Stimulated activated CD4-positive, alpha-beta T cell treated with anti-CD3 and anti-CD28 coated beads, TNF-alpha, amount 100 ng/mL, for 48 hours (primary cell): Measurements from ENCODE around the gene CRABP2.

ENCODE experiments used
- DNase-seq, 3 donors: peaks; one replicate each; pipeline ENCODE4 v3.0.0-alpha.2; 2020; ENCODE audit warnings: low read depth in 3 of 3

Gene CRABP2

DNA sequence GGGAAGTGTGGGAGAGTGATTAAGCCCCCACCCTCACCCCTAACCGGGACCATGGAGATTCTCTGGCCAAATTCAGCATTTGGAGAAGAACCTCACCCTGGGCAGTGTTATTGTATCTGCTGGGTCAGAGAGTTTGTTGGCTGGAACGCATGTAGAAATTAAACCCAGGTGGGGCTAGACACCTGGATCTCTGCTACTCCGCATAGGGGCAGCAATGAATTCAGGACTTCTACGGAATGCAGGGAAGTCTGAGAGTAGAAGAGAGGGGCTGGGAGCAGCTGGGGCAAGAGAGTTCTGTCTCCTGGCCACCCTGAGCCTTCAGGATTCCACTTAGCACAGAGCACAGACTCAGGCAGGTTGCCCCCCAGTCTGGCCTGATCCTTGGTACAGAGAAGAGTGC, 3.6 kb upstream of the CRABP2 start:
- no peak for DNase-seq

DNA sequence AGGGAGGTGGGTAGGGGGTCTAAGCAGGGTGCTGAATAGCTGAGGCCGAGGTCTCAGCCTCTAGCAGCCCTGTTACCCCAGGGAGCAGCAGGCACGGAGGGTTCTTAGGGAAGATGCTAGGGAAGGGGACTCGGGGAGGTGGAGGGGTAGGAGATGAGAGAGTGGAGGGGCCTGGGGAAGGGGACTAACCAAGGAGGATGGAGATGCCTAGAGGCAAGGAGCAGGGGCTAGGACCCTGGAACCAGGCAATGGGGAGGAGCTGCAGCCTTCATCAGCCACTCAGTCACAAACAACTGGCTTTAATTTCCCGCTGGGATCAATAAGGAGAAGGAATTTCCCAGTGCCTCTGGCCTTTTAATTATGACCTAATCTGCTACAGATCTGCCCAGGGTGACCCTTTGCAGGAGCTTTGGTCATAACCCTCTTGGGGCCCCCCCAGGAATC, 2.9 kb upstream of the CRABP2 start:
- no peak for DNase-seq

DNA sequence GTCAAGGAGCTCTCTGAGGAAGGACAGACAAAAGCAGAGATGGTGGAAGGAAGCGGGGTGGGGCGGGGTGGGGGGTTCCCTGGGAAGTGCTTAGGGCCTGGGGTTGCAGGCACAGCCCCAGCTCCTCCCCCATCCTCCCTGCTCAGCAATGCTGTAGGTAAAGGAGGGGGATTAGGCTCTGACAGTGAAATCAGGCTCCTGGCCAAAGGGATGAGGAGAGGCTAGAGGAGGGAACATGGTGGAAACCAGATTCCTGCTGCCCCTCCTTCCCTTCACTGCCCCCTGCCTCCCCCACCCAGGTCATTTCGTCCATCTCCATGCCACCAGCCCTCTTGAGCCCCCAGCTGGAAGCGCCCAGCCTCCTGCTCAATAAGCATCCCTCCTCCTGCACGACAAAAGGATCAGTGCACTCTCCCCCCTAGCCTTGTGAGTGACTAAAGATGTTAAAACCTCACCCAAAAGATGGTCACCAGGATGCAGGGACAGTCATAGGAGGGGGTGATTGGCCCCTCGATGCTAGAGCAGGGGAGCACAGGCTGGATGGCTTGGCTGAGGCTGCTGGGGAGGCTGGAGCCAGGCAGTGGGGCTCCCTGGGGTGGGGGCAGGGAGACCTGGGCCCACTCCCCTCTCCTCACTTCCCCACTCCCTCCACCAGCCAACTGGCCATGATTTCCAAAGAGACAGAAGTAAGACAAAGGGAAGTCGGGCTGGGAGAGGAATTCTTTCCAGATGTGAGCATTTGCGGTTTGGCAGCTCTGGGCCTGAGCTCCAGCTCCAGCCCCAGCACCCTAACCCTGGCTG, 2.2 kb upstream of the CRABP2 start:
- no peak for DNase-seq

DNA sequence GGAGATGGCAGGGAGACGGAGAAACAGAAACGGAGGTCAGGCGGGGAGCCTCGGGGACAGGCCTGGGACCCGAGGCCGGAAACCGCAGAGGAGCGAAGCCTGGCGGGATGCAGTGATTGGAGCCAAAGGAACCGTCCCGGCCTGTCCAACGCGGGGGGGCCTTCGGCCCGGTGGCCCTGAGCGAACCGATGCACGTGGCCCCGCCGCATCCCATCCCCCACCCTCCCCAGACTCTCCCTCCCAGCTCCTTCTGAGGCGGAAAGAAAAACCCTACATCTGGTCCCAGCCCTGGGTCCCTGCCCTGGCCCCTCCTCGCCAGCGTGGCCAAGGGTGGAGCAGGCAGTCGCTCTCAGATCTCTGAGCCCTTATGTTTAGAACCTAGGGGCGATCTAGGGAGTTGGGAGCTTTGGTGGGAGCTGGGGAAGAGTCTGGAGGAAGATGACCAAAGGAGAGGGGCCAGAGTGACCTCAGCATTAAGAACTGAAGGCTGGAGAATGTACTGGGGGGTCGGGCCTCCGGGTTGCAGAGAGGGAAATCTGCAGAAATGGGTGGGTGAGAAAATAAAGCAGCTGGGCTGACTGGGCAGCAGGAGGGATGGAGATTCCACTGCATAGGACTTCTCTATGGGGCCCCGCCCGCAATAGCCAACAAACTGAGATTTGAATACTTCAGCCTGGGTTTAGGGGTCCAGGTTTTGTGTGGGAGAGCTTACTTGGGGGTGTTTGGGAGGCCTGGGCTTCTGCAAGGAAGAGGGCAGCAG, 1.5 kb upstream of the CRABP2 start:
- DNase-seq: no peak

DNA sequence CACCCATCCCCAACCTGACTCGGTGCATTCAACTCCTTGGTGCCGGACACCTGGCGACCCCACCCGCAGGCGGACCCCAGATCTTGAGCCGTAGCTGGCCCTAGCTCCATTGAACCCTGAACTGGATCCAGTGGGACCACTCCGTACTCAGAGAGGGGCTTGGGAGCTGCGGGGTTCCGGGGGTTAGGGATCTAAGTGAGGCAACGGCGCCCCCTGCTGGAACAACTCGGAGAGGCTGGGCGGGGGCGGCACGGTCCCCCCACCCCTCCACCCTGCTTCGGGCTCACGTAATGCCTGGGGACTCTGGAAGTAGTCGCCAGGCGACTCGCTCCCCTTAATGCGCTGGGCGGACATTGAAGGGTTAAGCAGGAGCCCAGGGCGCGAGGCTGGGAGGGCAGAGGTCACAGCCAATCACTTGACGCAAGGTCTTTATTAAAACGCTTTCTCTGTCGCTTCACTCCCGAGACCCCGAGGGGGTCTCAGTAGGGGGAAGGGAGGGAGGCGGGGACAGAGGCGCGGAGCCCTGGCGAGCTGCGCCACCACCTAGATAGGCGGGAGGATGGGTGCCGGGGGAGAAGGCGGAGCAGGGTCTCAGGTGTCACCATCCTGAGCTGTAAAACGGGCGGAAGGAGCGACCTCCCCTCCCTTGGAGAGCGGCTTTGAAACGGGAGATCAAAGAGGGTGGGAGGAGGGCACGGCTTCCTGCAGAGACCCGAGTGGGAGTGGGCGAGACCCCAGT, 704 bp upstream of the CRABP2 start:
- DNase-seq: peak; percentile 54 to 80 (median 56)

DNA sequence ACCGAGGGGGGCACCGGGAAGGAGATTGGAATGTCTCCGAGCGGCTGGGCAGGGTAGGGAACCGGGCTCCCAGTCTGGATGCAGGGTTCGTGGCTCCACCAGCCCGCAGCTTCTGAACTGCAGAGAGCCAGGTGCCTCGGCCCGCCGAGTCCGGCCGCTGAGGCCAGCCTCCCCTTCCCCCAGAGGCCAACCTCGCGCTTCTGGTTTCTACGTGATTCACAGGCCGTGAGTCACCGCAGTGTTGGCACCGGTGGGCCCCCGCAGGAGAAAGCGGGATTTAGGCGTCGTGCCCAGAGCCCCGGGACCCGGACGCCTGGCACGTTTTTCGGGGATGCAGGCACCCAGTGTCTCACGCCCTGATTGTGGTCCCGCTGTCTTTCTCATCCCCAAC, 458 bp downstream of the CRABP2 start:
- peak in 1 of 3 donors; percentile 46 for DNase-seq

DNA sequence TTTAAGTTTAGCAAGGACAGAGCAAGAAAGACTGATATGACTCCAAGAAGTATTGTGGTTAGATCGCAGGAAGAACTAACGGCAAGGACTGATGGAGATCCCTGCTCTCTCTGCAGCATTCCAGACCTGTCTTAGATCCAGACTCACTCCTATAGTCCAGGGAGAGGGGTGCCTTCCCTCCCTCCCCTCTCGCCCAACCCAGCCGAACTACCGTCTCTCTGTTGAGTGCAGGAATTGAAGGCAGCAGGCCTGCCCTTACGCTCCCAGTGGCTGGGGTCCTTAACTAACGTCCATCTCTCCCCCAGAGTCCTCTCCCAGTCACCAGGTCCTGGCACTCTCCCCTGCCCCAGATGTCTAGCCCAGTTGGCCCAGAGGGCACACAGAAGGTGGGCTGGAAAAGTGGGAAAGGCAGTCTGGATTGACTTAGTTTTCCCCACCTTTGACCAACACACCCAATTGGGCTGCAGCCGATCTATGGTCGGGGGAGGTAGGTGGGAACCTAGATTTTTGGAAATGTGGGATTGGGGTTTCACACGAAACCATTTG, 1.1 kb downstream of the CRABP2 start:
- DNase-seq: no peak

DNA sequence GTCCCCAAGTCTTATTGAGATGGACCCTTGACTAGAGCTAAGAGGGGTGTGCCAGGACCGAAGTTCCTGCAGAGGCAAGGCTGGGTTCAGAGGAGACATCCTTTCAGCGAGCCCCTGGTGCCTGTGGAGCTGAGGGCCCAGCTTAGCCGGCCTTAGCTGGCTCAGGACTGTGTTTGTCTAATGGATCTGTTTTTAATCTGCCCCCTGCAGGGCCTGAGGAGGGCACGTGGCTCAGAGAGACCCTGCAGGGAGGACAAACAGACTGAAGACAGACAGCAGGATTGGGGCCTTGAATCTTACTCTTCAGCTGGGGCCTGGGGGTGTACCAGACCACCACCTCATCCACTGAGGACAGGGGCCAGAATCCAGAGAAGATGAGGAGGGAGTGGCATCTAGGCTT, 1.6 kb downstream of the CRABP2 start:
- no peak for DNase-seq

DNA sequence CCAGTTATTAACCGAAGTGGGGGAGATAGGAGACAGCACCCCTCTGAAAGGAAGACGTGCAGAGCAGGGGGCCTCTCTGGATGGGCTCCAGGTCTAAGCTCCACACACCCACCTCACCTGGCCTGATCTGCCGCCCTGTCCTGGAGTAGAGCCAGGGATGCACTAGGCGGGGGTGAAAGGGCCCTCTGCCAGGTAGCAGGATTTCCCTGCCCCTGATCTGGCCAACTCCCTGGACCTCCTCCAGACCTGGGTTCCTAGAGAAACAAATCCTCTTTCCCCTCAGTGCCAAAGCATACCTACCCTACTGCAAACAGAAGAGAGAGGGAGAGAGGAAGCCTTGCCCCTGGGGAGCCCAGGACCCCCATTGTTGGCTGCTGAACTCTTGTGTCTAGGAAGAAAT, 2.0 kb downstream of the CRABP2 start:
- no peak for DNase-seq

DNA sequence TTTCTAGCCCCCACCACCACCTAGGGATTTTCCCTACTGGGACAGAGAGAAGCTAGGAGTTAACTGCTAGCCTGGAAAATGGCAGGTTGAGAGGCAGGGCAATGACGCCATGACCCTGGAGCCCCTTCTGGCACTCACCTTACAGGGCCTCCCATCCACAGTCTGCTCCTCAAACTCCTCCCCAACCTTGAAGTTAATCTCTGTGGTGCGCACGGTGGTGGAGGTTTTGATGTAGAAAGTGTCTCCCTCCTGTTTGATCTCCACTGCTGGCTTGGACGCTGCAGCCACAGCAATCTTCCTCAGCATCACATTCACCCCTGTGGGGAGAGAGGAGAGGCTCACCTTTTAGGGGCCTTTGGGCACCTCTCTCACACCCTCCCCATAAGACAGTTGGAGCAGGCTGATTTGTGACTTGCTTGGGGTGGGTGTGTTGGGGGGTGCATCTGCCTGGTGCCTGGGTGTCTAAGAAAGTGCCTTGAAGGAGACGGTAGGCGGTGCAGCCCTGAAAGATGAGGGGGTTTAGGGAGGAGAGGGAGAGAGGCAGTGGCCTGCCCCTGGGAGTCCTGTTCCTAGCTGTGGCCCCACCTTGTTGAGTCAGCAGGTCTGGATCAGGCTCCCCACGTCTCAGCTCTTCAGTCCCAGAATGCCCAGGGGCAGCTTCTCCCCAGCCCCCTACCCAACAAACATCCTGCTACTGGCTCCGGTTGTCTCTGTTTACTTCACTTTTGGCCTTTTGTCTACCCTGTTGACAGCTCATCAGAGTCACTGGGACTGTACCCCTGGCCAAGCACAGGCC, 4.4 kb downstream of the CRABP2 start:
- DNase-seq: no peak

DNA sequence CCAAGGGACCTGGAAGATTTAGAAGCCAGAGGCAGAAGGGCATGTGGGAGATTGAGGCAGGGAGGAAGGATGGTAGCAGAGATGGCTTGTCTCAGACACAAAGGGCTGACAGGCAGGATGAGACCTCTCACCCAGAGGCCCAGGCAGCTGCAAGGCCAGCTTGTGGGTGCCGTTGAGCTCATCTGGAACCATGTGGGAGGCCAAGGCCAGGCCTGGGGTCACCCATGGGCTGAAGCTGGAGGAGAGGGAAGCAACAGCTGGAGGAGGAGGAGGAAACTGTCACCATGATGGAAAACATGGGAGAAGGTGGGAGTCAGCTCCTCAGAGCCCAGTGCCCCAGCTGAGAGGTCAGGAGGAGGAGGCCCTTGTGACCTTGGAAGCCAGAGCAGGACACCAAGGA, 6.4 kb downstream of the CRABP2 start:
- DNase-seq: no peak

DNA sequence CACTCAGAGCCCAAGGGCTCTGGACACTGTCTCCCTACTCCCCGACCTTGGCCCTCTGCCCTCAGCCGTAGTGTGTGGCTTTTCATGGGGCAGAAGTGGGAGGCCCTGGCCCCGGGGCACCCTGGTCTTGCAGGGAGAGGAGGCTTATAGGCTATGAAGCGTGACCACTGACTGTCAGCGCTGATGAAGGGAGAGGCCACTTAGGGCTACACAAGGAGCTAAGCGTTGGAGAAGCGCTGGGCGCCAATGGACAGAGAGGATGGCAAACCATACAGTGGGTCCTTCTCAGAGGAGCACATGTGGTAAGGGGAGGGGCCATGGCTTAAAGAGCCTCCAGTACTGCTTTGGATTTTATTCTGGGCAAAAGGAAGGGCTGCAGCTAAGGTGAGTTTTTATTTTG, 7.9 kb downstream of the CRABP2 start:
- DNase-seq: no peak

DNA sequence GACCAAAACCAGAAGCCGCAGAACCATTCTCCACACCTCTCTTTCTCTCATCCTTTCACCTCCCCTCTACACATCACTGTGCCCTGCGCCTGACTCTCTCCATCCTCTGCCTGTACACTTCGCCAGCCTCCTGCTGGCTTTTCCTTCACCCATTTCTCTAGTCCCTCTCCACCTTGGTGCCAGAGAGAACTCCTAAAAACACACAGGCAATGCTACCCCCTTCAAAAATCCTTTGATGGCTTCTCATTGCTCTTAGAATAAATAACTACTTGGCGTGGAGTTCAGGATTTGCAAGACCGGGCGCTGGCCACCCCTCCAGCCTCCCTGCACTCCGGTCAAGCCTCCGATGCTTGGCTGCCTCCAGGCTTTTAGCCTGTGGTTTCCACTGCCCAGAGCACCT, 8.6 kb downstream of the CRABP2 start:
- DNase-seq: no peak

DNA sequence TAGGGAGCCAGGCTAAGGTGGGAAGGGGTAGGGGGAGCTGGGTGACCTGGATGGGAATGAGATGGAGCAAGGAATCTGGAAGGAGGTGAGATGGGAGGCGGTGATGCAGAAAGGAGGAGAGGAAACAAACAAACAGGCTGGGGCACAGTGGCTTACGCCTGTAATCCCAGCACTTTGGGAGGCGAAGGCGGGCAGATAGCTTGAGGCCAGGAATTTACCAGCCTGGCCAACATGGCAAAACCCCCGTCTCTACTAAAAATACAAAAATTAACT, 10.8 kb downstream of the CRABP2 start:
- DNase-seq: no peak

DNA sequence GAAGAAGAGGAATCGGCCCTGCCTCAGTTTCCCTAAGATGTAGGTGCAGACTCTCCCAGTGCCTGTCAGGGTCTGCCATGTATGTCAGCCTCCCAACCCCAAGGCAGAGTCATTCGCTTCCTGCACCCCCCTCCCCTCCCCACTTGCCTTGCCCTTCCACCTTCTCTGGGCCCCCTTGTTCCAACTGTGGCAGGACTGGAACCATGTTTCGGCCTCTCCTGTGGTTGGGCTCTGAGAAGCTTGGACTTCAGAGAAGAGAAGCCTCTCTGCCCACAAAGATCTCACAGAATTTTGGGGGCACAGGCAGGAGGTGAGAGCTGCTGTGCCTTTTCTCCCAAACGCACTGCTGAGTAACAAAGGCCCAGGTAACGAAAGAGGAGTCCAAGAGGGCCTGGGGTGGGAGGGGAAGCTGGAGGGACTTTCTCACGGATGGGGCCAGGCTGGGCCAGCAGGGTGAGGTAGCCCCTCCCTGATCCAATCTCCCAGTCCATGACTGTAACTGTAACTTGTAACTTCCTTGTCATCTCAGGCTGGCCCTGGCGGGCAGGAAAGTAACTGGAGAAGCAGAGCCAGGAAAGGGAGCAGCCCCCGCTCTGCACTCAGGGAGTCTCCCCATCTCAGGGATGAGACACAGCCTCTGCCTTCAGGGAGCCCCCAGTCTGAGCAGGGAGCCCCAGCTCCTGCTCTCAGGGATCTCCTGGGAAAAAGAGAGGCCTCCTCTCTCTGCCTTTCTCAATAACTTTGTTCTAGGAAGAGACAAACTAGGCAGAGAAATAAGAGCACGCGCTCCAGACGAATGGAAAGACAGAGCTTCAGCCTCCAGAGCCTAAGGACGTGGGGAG, 11.3 kb downstream of the CRABP2 start:
- DNase-seq: no peak

DNA sequence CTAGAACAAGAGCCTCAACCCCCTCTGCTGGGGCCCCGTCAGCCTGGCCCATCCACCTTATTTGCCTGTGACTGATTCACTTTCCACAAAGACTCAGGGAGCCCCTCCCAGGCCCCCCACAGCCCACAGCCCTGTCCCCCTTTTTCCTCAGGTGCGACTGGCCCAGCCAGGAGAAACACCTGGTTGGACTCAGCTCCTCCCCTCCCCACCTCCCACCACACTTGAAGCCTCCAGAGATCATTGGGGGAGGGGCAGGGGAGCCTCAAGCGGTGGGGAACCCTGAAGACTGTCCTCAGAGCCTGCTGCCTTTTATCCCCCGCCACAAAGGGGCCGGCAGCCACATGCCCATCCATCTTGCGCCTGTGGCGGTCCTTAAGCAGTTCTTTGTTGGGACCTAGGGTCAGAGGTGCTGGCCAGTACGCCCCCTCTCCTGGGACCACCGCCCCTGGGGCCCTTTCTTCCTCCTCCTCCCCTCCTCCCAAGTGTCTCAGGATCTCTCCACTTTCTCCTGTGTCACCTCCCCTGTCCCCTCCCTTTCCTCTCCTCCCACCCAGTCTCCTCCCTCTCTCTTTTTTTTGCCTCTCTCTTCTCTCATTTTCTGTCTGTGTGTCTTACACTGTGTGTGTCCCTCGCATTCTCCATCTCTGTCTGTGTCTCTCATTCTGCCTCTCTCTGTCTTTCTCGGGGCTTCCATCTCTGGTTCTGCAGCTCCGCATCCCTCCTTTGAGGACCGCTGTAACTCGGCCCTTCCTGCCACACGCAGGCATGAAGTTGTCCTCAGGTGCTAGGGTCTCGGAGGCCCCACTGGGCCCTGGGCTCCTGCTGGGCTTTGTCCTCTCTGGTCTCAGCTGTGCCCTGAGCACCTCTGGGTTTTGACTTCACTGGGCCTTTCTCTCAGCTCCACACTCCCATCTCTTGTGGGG, 12.2 kb downstream of the CRABP2 start:
- no peak for DNase-seq

DNA sequence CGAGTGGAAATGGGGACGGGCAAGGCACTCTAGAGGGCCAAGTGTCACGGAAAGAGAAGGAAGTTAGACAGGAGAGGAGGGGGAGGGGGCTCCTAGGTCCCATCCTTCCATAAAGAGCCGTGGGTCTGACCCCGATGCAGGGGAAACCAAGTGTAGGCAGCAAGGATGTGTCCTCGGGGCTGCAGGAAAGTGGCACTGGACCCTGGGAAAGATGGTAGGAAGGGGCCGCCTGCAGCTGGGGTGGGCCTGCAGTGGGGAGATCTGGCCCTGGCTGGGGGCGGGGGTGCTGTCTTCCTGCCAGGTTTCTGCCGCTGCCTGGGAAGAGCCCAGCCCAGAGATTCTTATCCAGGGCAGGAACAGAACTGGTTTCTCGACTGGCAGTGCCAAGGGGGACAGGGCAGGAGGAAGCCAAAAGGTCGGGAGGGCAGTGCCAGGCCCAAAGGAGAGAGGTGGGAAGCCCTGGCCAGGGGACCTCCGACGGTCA, 12.9 kb downstream of the CRABP2 start:
- DNase-seq: no peak

DNA sequence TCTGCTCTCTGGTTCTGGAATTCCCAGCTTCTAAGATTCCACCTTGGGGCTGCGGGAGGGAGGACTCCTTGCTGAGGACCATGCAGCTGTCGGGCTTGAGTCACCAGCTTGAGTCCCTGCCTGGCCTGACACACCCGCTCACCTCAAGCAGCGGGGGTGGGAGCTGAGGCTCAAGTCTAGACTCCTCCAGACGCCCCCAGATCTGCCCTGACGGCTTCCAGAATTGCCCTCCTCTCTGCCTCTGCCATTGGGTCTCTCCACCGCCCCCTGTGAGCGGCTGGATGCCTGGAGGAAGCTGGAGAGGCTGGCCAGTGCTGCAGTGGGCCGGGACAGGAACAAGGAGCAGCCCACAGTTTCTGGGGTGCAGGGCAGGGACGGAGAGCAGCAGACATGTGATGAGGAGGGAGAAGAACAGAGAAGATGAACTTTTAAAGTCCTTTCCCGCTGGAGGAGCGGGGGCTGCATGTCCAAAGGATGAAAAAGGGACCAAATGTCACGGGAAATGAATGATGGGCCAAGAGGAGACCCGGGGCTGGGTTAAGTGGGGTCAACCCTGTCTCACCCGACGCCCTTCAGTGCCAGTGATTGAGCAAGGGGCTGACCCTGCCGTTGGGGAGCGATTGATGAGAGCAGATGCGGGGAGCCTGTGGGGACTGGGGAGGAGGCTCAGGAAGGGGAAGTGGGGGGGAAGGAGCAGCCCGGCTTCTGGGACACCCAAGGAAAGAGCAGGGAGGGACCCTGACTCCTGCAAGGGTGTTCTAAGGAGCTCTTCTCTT, 13.5 kb downstream of the CRABP2 start:
- DNase-seq: no peak

DNA sequence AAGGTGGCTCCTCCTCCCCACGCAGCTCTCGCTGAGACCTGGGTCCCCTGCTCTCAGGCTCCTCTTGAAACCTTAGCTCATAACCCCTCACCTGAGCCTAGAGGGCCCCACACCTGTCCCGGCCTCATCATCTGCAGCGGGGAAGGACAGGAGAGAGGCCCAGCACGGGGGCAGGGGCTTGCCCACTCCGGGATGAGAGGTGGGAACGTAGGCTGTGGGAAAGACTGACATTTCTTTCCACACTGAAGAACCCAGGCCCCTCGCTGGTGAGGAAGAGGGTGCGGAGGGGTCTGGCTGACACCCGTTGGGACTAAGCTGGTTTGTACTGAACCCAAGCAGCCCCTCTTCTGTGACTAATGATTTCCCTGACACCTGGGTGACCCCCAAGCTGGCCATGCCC, 14.2 kb downstream of the CRABP2 start:
- DNase-seq: no peak
